Gastroesophageal sphincter (tissue), 4 donors: ENCODE results near the gene CHML. TPM values are rescaled to one million over a fixed set of nuclear protein-coding genes. Genes with fewer than 3 reads are reported as not detected.

Experiments used
- total RNA-seq, 4 donors: library from RNA; depleted of rRNA; stranded (reverse); fragments of >200 nt; gene quantifications; one replicate each; pipeline ENCODE4 v1.1.0, GENCODE V29; 2016

CHML gene
- total RNA-seq, 4 donors from 2014 or later, result 5.3 to 10.2 (median 8.8) TPM

Other genes with a start within 250 kb of the CHML start
- 10 to 100 TPM; 61.4 to 96.5 (median 72.8) TPM for gene FH, start 120.6 kb downstream of the CHML start, total RNA-seq
- 1 to 10 TPM in 2 of 4 donors, under 1 TPM in 1, not detected in 1; 0.62 to 3.1 (median 1.1) TPM for gene KMO, start 108.0 kb downstream of the CHML start, total RNA-seq
- 10 to 100 TPM in 1 of 4 donors, 1 to 10 TPM in 3; 3.5 to 13.9 (median 4.8) TPM for gene OPN3, start within 50 bp of the CHML start, total RNA-seq
- gene WDR64, start 11.9 kb upstream of the CHML start, total RNA-seq, result under 1 TPM in 1 of 4 donors, not detected in 3; 0.16 TPM
- under 1 TPM in 1 of 4 donors, not detected in 3; 0.30 TPM for gene EXO1, start 207.8 kb upstream of the CHML start, total RNA-seq